GM20431 (cell line): ENCODE data around the gene FRY.

ENCODE experiments used
- in situ Hi-C: fragments of 300-500 bp; cut with MseI, MboI; formaldehyde crosslinking; loops from one replicate; pipeline ENCODE4 v1.15.0; 2020; ENCODE audit warnings: low sequenced_read_pairs; ENCODE audit not compliant: unreplicated experiment

The FRY gene

GRCh38 chr13:32233062-32233461, 201.5 kb downstream of the FRY start:
- in situ Hi-C loops = no loop called here

GRCh38 chr13:32234914-32235313, 203.3 kb downstream of the FRY start:
- in situ Hi-C loops = no loop called here

- in situ Hi-C loops = no loop called here
These were observed 206.1 kb downstream of the FRY start for GRCh38 chr13:32237681-32238080.

GRCh38 chr13:32243695-32244094, 212.1 kb downstream of the FRY start:
- in situ Hi-C loops = no loop called here

- in situ Hi-C loops = no loop called here
These were observed 214.0 kb downstream of the FRY start for GRCh38 chr13:32245555-32245954.

- in situ Hi-C loops = no loop called here
These were observed 214.9 kb downstream of the FRY start for GRCh38 chr13:32246468-32246867.

DNA sequence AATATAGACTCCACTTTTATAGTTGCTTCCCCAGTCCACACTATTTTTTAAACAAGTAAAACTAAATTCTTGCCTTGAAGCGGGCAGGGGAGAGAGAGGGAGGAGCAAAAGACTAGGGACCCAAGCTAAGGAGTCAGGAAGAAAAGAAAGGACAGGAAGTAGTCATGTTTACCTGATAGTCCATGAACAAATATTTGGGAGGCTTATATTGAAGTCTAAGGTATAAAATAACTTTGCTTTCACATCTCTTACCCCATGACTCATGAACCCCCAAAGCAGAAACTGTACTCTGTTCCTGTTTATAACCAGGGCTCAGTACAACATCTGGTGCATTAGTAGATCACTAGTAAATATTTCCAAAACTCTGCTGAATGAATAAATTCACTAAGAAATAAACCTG, 216.3 kb downstream of the FRY start:
- in situ Hi-C loops = no loop called here

- in situ Hi-C loops = no loop called here
These were observed 217.2 kb downstream of the FRY start for GRCh38 chr13:32248801-32249200.

DNA sequence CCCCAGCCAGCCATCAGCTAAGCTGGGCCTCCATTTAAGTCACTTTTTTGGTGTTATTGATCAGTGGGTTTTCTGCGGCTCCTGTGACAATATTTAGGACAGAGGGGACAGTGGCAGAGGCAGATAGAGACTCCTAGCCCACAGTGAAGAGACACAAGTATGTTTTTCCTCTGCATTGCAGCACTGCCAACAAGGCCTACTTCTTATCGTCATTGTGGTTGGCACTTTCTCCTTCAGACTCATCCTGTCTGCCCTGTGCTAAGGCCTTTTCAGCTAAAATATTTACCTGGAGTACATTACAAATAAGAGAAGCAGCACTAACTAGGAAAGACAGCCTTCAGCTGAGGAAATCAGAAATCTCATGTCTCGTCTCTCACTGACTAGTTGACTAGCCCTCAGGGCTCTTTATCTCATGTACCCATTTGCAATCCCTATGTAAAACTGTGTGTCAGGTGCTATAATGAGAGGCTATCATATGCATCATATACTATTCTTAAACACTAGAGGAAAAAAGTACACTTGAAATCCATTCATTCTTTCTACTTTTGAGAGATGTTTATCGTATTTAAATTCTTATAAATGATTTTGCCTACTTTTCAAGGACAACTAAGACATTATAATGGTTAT, 221.4 kb downstream of the FRY start:
- in situ Hi-C loops = no loop called here

GRCh38 chr13:32253911-32254399, 222.4 kb downstream of the FRY start:
- in situ Hi-C loops = no loop called here

DNA sequence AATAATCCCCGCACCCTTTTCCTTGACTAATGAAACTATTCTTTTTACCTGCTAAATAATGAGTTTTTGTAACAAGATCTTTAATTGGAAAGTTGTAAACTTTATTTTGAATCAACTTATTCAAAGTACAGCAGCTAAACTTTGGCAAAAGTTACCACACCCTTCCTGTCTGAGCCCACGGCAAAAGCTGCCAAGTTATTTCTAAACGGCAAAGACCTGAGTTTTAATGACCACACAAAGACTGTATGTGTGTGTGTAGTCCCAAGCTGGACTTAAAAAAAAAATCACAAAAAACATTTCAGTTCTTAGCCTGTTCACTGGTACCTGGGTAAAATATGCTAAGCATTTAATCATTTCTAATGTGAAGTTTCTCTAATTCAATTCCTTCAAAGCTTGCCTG, 222.8 kb downstream of the FRY start:
- in situ Hi-C loops = no loop called here

DNA sequence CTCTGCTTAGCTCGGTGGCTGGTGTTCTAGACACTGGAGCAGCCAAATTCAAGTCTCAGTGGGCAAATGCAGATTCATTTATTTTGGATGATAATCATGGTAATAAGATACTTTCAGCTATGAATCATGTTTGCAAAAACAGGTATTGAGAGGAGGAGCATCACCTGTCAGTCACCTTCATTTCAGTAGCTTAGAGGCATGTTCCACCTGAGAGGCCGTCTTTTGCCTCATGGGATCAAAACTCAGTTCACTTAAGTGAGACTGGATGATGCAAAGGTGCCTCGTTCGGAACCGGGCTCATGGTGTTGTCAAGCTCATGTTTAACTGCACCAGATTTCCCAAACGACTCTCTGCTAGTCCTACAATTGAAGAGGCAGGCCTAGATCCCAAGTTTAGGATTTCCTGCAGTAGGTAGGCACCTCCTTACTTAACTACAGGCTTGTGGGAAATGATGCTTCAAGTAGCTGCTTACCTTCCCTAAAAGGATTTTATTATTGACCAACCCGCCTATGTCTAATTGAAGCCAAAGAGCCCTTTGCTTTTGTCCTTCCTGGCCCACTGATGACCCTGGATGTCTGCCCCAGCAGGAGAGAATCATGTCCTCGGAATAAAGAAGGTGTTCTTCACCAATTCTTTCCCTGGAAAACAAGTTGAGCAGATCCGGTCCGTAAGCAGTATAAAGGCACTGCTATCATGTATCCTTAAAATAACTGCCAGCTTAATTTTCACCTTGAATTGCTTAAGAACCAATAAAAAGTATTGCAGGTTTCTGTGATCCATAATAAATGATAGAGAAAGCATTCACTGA, 223.5 kb downstream of the FRY start:
- in situ Hi-C loops = no loop called here

GRCh38 chr13:32255724-32256109, 224.1 kb downstream of the FRY start:
- in situ Hi-C loops = no loop called here

- in situ Hi-C loops = no loop called here
These were observed 224.7 kb downstream of the FRY start for GRCh38 chr13:32256243-32256642.

- in situ Hi-C loops = no loop called here
These were observed 226.1 kb downstream of the FRY start for GRCh38 chr13:32257649-32258048.

GRCh38 chr13:32259116-32259515, 227.5 kb downstream of the FRY start:
- in situ Hi-C loops = no loop called here

GRCh38 chr13:32261567-32261966, 230.0 kb downstream of the FRY start:
- in situ Hi-C loops = no loop called here

DNA sequence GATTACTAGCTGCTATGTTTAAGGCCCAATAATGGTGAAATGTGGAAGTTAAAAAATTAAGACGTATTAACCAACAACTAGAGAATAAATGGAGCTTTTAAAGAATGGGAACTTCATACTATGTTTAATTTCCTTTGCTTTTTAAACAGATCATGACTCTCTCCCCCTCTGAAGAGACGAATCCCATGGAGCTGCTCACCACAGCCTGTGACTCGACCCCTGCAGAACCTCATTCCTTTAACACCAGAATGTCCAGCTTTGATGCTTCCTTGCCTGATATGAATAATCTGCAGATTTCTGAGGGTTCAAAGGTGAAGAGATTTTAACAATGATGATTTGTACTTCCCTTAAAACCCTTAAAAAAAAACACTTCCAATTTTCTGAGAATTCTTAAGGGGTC, 230.6 kb downstream of the FRY start:
- in situ Hi-C loops = no loop called here

DNA sequence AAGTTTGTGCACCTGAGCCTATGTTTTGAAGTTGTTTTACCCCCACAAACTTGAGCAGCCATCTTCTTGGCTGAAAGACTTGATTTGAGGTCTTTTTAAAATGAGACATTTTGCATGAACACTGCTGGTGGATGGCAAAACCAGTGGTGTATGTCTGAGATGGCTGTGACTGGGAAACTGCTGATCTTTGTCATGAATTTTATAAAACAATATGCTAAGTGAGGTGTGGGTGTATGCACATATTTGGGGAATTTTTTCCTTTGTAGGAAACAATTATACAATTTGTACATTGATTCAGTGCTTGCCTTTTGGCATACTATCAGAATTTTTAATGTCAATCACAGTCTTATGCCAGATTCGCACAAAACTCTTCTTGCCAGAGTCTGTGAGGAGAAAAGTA, 231.0 kb downstream of the FRY start:
- in situ Hi-C loops = no loop called here

GRCh38 chr13:32264407-32264806, 232.8 kb downstream of the FRY start:
- in situ Hi-C loops = no loop called here

DNA sequence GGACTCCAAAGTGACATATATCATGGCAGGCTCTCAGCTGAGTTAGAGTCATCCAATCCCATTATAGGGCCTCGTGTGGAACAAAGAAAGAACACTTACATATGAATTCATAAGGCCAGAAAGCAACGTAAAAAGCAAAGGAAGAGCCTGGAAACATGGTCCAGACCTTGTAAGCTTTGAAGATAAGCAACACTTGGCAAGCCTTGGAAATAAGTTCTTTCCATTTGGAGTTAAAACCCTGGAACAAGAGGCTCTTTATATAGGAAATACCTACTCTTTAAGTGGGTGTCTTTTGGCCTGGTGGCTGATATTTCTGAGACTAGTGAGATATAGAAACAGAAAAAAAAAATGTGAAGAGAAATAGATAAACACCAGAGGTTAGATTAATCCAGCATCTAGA, 234.2 kb downstream of the FRY start:
- in situ Hi-C loops = no loop called here

DNA sequence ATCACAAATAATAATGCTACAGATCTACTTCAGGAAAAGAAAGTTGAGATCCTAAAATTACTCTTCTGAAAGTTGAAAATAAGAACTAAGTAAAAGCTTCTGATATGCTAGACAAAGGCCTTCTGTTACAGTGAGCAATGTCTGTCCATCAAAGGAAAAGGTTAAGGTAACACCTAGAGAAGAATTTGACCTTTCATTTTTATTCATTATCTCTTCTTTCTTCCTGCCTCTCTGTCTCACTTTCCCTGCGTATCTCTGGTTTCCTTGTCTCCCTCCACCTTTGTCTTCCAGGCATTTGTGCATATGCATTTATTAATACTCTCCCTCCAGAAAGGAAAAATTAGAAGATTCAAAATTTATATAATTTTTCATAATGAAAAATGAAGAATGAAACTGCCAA, 234.6 kb downstream of the FRY start:
- in situ Hi-C loops = no loop called here
